ENCODE measurements around the gene ENPP1. TPM values are rescaled to one million over a fixed set of nuclear protein-coding genes. Genes with fewer than 3 reads are reported as not detected.

ENPP1 gene
- total and polyA plus RNA-seq, 9 donors, result 5.4 to 40.7 (median 21.7) TPM

DNA sequence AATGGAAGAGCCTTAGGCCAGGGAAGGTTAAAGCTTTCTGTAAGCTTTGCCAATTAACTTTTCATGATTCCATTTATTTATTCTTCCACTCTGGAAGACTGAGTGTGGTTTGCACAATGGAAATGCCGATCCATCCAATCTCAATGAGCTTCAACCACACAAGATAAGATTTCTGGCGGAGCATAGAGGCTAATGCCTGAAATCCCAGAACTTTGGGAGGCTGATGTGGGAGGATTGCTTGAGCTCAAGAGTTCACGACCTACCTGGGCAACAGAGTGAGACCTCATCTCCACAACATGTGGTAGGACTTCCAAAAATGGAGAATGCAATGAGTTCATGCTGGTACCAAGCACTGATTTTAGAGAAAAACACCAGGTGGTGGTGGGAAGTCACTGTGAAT is 6.2 kb downstream of the ENPP1 start:
- no peaks in the 10 kb centered on the region for H3K27me3 ChIP-seq
- no peak overlapping the region for H3K4me3 ChIP-seq
- 85 to 92% (median 92%) methylated on average over 3 of the region's 3 CpGs for WGBS, 3 donors
- no peak for DNase-seq
- no peak overlapping the region for H3K27ac ChIP-seq
- no peaks in the 10 kb centered on the region for H3K4me1 ChIP-seq (ENCODE audit: insufficient read depth)
- H3K36me3 ChIP-seq, result no peaks in the 10 kb centered on the region
- H3K9me3 ChIP-seq, result no peaks in the 10 kb centered on the region
- intact Hi-C loops (cut with DNase I), result no loop called here
- TF ChIP-seq, protein P1, sequence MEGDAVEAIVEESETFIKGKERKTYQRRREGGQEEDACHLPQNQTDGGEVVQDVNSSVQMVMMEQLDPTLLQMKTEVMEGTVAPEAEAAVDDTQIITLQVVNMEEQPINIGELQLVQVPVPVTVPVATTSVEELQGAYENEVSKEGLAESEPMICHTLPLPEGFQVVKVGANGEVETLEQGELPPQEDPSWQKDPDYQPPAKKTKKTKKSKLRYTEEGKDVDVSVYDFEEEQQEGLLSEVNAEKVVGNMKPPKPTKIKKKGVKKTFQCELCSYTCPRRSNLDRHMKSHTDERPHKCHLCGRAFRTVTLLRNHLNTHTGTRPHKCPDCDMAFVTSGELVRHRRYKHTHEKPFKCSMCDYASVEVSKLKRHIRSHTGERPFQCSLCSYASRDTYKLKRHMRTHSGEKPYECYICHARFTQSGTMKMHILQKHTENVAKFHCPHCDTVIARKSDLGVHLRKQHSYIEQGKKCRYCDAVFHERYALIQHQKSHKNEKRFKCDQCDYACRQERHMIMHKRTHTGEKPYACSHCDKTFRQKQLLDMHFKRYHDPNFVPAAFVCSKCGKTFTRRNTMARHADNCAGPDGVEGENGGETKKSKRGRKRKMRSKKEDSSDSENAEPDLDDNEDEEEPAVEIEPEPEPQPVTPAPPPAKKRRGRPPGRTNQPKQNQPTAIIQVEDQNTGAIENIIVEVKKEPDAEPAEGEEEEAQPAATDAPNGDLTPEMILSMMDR (IDR thresholded peaks at IDR 0.05), result no peak
- TF ChIP-seq EP300 (IDR thresholded peaks at IDR 0.05) (no peak), POLR2A (IDR thresholded peaks at IDR 0.05) (no peak)

DNA sequence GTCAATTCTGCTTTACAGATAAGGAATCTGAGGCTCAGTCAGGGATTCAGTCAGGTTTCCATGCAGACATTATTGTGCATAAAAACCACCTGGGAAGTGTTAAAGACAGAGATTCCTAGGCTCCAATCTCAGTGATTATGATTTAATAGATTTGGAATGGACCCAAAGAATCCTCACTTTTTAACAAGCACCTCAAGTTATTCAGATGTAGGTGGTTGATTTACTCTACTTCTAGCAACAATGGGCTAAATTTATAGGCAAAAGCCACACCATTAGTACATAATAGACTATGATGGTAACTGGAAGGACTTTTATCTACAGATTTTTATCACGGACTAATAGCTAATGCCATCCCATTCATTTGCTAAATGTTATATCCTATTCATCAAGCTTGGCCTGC is 9.0 kb downstream of the ENPP1 start:
- no peaks in the 10 kb centered on the region for H3K27me3 ChIP-seq
- no peak for DNase-seq
- TF ChIP-seq POLR2A (IDR thresholded peaks at IDR 0.05) (no peak), EP300 (IDR thresholded peaks at IDR 0.05) (no peak)
- TF ChIP-seq, protein P1 (IDR thresholded peaks at IDR 0.05), result no peak
- H3K4me3 ChIP-seq, result no peak overlapping the region
- peaks cover 2% of the 10 kb centered on the region for H3K4me1 ChIP-seq (ENCODE audit: insufficient read depth)
- no peaks in the 10 kb centered on the region for H3K36me3 ChIP-seq
- 75 to 94% (median 90%) methylated on average over 1 of the region's 1 CpG for WGBS, 3 donors
- H3K27ac ChIP-seq, result no peak overlapping the region
- no peaks in the 10 kb centered on the region for H3K9me3 ChIP-seq
- intact Hi-C loops (cut with DNase I), result no loop called here

DNA sequence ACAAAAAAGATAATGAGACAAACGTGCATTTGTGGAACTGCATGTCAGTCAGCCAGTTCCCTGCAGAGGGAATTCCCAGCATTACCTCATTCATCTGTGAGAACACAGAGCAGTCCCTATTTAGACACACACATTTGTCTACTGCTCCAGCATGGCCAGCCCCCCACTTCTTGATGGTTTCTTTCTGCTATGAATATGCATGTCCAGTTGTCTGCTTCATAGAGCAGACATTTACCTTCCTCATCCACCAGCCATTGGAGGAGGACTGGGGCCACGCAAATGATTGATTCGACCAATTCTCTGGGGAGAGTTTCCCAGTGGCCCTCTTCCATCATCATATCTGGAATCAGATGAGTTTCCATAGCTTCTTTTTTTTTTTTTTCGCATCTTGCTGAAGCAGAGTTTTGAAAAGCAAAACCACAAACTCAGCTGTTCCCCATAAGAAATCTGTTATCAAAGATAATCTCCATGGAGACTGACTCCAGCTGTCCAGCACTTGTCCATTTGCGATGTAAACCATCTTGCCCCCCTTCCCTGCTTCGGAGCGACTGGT is 11.8 kb downstream of the ENPP1 start:
- DNase-seq, result no peak
- Histone ChIP-seq H3K27me3 (no peaks in the 10 kb centered on the region), H3K27ac (no peak overlapping the region), H3K9me3 (no peaks in the 10 kb centered on the region), H3K4me1 (ENCODE audit: insufficient read depth) (peaks cover 2% of the 10 kb centered on the region), H3K4me3 (no peak overlapping the region), H3K36me3 (no peaks in the 10 kb centered on the region)
- intact Hi-C loops (cut with DNase I), result no loop called here
- TF ChIP-seq POLR2A (IDR thresholded peaks at IDR 0.05) (no peak), EP300 (IDR thresholded peaks at IDR 0.05) (no peak)
- TF ChIP-seq, protein P1 (IDR thresholded peaks at IDR 0.05), result no peak
- 37 to 42% (median 41%) methylated on average over 7 of the region's 7 CpGs for WGBS, 3 donors

DNA sequence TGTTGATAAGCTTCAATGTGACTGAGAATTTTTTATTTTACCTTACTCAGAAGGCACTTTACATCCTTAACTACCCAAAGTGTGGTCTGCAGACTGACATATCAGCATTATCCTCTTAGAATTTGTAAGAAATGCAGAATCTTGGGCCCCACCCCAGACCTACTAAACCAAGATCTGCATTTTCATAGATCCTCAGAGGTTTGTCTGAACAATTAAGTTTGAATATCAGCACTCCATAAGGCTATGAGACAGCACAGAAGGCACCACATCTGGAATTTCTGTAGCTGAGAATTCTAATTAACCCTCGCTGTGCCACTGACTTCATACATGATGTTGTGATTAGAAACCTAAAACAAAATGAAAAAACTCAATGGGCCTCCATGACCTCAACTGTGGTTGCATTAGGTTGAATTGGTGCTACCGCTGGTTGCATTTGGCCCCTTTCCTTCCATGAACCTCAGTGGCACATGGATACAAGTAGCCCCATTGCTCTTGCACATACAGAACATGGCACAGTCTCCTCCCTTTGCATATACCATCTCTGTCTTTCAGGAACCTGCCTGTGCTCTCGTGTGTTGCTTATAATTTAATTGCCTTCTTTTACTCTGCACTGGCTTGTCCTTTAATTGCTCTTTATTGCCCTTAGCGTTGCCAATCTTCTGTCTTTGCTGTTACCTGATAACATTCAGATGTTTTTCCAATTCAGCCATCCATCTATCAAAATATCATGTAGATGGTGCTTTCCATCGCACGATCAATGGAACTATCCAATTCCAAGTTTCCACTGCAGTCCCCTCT is 13.4 kb downstream of the ENPP1 start:
- intact Hi-C loops (cut with DNase I), result no loop called here
- WGBS, 3 donors, result 93 to 97% (median 94%) methylated on average over 6 of the region's 6 CpGs
- Histone ChIP-seq H3K27ac (no peak overlapping the region), H3K27me3 (no peaks in the 10 kb centered on the region), H3K9me3 (no peaks in the 10 kb centered on the region), H3K4me3 (no peak overlapping the region), H3K4me1 (ENCODE audit: insufficient read depth) (peaks cover 2% of the 10 kb centered on the region), H3K36me3 (no peaks in the 10 kb centered on the region)
- DNase-seq, result no peak
- TF ChIP-seq POLR2A (IDR thresholded peaks at IDR 0.05), result no peak
- no peak for TF ChIP-seq EP300 (IDR thresholded peaks at IDR 0.05)
- TF ChIP-seq, protein P1 (IDR thresholded peaks at IDR 0.05), result no peak

Measured in ovary (tissue), 9 donors.